Activated T-helper 1 cell treated with anti-CD3 and anti-CD28 coated beads, Interleukin-2, amount 50 U/mL, for 16 hours (primary cell): ENCODE data around the gene FRAT2.
"Not testable (repeated sequence)": the region's sequence is repeated elsewhere in the genome, so short reads cannot be mapped to it uniquely, and the experiment has no call there.

ENCODE experiments used
- DNase-seq, 2 donors: peaks; one replicate each; pipeline ENCODE4 v3.0.0-alpha.2; 2020; ENCODE audit warnings: low read depth in 1 of 2, low spot score in 1 of 2

The FRAT2 gene

GRCh38 chr10:97356918-97357317 lies 22.4 kb upstream of the FRAT2 start:
- DNase-seq, result no peak

DNA sequence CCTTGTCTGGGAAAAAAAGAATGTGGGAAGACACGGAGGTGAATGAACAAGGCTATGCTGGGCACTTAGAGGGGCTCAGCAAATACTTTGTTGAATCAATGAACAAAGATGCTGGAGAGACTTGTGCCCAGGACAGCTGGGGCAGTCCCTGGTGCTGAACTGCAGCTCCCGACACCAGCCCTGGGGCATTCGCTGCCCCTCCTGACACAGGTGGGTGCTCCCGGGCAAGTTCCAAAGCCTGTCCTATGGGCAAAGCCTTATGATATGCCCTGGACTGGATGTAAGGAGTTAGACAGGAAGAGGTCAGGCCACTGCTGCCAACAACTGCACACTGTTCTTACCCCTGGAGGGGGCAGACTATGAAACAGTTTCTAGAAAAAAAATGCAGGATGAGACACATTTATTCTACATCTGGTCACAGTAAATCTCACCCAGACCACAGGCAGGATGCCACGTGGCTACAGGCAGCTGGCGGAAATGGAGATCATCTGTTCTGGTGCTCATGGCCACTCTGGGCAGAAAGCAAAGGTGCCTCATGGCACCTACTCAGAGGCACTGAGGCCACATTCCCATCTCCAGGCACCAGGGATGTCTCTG lies 21.9 kb upstream of the FRAT2 start:
- no peak for DNase-seq

DNA sequence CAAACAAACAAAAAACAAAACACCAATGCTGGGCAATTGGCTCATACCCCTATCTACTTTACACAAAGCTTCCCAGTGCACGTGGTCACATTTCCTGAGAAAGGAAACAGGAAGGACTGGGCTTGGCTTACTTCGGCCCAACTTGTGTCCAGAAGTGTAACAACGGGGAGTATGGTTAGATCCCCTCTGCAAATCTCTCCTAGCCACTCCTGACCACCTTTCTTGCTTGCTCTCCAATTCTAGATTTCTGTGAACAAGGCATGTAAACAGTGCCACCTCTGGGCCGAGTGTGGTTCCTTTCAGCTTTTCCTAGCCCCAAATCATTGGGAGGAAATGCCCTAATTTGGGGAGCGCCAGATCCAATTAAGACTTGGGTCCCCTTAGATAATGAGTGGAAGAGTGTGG lies 21.0 kb upstream of the FRAT2 start:
- DNase-seq, result no peak

DNA sequence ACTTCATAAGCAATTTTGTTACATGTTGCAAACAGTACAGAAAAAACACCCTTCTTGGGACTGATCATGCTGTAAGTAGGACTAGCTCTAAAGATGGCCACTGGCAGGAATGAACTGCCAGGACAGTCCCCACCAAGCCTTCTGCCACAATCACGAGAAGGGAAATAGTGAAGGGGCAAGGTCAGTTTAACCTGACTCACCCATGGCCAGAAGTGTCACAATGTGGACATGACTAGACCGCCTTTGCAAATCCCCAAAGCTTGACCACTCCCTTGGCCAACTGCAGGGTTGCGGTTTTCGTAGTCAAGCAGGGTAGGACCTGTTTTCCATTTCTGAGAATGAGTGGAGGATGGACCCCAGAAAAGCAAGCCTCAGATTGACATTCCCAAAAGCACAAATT lies 19.4 kb upstream of the FRAT2 start:
- DNase-seq, result no peak

DNA sequence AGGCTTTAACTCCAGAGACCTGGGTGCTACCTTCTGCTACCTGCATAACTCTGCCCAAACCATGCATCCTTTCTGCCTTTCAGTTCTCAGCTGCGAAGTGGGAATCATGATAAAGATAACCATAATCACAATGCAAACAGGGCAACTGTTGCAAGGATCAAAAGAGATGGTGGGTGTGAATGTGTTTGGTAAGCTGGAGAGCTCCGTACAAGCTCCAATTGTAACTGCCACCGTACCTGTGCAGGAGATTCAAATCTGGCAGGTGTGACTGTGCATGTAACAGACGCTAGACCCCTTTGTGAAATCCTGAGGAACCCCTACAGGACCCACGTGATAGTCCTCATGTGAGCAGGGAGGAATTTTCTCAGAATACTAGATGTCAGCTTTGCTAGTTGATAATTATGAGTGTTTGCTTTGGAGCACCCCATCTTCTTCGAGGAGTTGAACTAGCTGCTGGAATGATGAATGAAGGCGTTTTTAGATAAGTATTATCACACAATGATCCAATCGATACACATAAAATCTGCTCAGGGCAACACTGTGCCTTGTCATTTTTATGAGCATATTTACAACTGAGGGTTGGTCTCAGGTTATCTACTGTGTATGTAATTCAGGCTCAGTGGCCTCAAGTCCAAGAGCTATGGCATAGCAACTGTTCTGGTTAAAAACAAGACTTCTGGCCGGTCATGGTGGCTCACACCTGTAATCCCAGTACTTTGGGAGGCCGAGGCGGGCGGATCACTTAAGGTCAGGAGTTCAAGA lies 15.4 kb upstream of the FRAT2 start:
- DNase-seq, result no peak

DNA sequence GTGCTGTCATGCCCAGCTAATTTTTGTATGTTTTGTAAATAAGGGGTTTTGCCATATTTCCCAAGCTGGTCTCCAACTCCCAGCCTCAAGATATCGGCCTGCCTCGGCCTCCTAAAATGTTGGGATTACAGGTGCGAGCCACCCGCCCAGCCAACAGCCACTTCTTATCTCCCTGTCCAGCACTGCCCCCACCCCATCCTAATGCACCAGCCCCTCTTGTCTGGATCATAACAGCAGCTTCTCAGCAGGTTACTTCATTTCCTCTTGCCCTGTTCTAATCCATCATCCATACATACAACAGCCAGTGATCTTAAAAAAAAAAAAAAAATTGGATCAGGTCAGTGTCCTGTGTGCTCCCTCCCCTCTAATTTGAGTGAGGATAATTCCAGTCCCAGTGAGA lies 12.8 kb upstream of the FRAT2 start:
- DNase-seq, result no peak

- not testable (repeated sequence) for DNase-seq
Observed at GRCh38 chr10:97343664-97344063, 9.1 kb upstream of the FRAT2 start.

DNA sequence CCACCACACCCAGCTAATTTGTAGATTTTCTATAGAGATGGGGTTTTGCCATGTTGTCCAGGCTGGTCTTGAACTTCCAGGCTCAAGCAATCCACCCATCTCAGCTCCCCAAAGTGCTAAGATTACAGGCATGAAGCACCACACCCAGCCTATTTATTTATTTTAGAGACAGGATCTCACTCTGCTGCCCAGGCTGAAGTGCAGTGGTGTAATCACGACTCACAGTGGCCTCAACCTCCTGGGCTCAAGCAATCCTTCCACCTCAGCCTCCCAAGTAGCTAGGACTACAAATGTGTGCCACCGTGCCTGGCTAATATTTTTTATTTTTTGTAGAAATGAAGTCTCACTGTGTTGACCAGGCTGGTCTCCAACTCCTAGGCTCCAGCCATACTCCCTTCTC lies 6.9 kb upstream of the FRAT2 start:
- DNase-seq, result no peak

DNA sequence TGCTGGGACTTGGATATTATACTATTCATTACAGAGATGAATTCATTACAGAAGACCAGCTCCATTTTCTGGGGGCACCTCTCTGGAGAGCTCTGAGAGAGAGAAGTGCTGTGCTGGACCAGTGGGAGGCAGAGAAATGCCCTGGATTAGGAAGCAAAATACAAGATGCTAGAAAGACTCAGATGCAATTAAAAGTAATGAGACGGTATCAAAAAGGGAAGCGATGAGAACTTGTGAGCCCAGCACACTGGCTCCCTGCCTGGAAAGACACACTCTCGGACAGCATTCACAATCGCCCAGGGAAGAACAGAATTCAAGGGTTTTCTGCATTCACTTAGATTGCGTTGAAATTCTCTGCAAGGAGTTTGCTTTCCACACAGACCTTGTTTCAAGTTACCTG lies 3.5 kb upstream of the FRAT2 start:
- no peak for DNase-seq

DNA sequence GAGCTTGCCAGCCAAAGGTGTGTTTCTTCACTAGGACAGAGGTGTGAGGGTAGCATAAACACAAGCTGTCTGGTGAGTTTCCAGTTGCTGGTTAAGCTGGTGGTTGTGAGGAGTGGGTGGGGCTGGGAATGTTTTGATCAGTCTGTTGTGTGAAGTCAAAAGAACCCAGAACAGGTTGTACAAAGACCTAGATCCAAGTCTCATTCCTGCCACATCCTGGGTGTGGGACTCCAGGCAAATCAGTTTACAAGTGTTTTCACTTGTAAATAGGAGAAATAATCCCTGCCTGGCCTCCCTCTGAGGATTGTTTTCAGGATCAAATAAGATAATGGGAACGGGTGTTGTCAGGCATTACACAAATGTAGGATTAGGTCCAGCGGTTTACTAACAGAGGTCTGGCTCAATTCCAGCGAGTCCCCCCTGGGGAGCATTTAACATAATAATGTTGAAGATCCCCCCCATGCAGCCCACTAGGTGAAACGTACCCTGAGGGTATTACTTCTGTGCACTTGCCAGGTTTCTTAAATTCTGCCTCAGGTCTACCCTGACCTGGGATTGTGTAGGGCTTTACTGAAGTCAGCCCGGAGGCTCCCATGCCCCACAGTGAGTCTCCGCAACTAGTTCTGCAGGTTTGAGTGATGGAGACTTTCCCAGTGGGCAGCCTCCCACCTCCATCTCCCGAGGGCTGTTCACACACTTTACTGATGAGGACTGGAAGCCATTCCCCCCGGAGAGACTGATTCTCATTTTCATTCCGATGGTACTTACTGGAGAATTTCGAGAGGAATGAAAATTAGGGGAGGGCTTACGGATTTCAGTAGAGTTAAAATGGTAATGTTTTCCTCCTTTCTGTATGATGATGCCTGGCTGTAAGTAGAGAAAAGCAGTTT lies 2.7 kb upstream of the FRAT2 start:
- DNase-seq, result no peak

- DNase-seq, result no peak
Observed at GRCh38 chr10:97336446-97336845, 1.9 kb upstream of the FRAT2 start.

DNA sequence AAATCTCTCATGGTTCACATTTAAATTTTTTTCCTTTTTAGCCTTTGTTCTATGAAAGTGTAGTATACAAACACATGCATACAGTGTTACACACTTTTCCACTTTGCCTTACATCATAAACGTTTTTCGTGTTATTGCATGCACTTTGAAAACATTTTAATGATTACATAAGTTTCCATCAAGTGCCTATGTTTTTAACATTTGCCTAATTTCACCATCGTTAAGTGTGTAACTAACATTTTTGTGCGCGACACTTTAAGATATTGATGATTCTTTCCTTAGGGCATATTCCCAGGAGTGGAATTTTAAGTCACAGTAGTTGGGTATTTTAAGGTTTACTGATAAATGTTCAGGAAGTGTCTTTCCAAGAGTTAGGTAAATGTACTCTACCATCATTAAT lies 1.5 kb upstream of the FRAT2 start:
- DNase-seq, result no peak

DNA sequence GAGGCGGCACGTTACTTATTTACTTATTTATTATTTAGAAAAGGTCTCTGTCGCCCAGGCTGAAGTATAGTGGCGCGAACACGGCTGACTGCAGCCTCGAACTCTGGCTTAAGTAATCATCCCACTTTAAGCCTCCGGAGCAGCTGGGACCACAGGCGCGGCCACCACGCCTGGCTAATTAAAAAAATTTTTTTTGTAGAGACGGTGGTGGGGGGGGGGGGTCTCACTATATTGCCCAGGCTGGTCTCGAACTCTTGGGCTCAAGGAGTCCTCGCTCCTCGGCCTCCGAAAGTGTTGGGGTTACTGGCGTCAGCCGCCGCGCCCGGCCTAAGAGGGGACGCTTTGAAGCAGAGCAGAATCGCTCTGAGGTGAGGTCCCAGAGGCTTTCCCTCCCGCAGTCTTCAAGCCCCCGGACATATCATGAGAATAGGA lies 675 bp upstream of the FRAT2 start:
- no peak for DNase-seq

DNA sequence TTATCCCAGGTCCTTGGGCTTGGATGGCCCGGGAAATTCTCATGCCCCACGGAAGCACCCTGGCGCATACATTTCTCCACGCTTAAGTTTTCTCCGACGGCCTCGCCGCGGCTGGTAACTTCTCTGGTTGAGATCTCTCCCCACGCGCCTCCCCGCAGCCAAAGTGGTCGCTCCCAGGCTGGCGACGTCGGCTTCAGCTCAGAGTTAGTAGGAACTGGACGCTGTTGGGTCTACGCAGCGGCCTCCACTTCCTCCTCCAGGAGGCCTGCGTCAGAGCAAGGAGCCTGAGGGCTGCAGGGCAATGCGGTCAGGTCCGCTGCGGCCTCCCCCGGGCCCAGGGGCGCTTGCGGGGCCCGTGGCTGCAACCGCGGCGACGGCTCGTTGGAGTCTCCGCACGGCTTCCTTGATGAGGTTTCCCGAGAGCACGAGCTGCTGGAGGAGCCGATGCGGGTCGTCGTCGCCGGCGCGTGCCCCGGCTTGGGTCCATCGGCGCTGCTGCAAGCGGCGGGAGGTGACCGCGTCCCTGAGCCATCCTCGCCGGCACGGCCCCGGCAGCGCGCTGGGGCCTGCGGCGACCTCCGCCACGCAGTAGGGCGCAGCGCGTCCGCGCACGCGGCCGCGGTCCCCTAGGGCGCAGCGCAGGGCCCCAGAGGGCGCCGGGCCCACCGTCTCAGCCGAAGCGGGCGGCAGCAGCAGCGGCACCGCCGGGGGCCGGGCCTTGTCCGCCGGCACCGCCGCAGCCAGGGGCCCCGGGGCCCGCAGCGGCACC lies 744 bp downstream of the FRAT2 start:
- DNase-seq, result no peak

- no peak for DNase-seq
Observed at GRCh38 chr10:97333351-97333600, 1.3 kb downstream of the FRAT2 start.

- no peak for DNase-seq
Observed at GRCh38 chr10:97332591-97333350, 1.8 kb downstream of the FRAT2 start.

GRCh38 chr10:97331153-97331703 lies 3.3 kb downstream of the FRAT2 start:
- no peak for DNase-seq

- DNase-seq, result no peak
Observed at GRCh38 chr10:97329766-97330165, 4.8 kb downstream of the FRAT2 start.

DNA sequence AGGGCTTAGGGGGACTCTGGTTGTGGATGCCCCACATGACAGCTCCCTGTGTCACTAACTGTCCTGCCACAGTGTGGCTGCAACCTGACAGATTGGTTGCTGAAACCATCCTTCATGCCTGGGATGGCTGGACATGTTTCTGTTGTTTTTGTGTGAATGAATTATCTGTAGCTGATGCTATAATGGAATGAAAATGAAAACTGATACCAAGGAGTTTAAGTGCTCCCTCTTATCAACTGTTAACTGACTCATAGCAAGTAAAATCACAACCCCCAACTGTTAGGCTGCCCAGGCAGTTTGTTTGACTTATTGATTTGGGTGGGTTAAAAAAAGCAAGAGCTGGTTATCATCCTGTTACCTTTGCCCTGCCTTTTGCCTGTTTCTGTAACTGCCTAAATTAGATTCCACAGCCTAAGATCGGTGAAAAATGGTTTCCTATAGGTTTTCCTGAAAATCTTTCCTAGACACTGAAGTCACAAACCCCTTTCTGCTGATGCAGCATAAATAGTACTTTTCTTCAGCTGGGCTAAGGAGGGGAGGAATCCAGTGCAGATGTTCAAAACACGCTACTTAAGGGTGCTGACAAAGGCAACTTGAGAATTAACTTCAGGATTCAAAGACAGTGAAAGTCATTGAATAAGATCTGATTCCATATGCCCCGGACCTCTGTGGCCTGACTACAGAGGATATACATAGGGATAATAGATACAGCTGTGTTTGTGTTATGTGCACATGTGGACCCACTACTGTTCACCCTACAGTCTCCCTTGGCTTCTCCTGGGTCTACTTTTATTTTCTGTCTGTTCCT lies 5.7 kb downstream of the FRAT2 start:
- no peak for DNase-seq
